Parathyroid adenoma (tissue), 2 donors: ENCODE data around the gene LRRC71.

ENCODE experiments used
- H2AFZ ChIP-seq: fragments of 300-600 bp; sonication (generic); one replicate; pipeline ENCODE4 v1.7.0; 2017; ENCODE audit warnings: antibody characterized with exemption, mild to moderate bottlenecking
- H3K27ac ChIP-seq: fragments of 300-600 bp; sonication (generic); one replicate; pipeline ENCODE4 v1.7.0; 2017
- H3K27me3 ChIP-seq: fragments of 300-600 bp; sonication (generic); one replicate; pipeline ENCODE4 v1.7.0; 2017; ENCODE audit warnings: low read length; ENCODE audit not compliant: control insufficient read depth, insufficient read depth
- H3K36me3 ChIP-seq: fragments of 300-600 bp; sonication (generic); one replicate; pipeline ENCODE4 v1.7.0; 2017; ENCODE audit warnings: low read length; ENCODE audit not compliant: control insufficient read depth, insufficient read depth
- H3K4me1 ChIP-seq: fragments of 300-600 bp; sonication (generic); one replicate; pipeline ENCODE4 v1.7.0; 2017; ENCODE audit warnings: control low read depth
- H3K4me2 ChIP-seq: fragments of 300-600 bp; sonication (generic); one replicate; pipeline ENCODE4 v1.7.0; 2017; ENCODE audit warnings: low read length
- H3K4me3 ChIP-seq: fragments of 300-600 bp; sonication (generic); one replicate; pipeline ENCODE4 v1.7.0; 2017; ENCODE audit warnings: low read depth, low read length
- H3K79me2 ChIP-seq: fragments of 300-600 bp; sonication (generic); one replicate; pipeline ENCODE4 v1.7.0; 2017; ENCODE audit warnings: control low read depth
- H3K9ac ChIP-seq: fragments of 300-600 bp; sonication (generic); one replicate; pipeline ENCODE4 v1.7.0; 2017; ENCODE audit warnings: mild to moderate bottlenecking
- H3K9me3 ChIP-seq: fragments of 300-600 bp; sonication (generic); one replicate; pipeline ENCODE4 v1.7.0; 2017; ENCODE audit warnings: low read length; ENCODE audit not compliant: control insufficient read depth
- TF ChIP-seq, protein P1 (sequence below): fragments of 300-600 bp; sonication (generic); IDR thresholded peaks from one replicate; pipeline ENCODE4 v1.7.0; 2017; ENCODE audit warnings: antibody characterized with exemption, mild to moderate bottlenecking
- donor health status: primary hyperparathyroidism.

Gene LRRC71

GRCh38 chr1:156881101-156881500, 39.3 kb upstream of the LRRC71 start:
- Histone ChIP-seq H2AFZ (no peak overlapping the region), H3K79me2 (no peaks in the 10 kb centered on the region), H3K36me3 (no peaks in the 10 kb centered on the region), H3K4me2 (no peak overlapping the region), H3K27me3 (no peaks in the 10 kb centered on the region), H3K9me3 (no peaks in the 10 kb centered on the region), H3K4me3 (no peak overlapping the region), H3K4me1 (no peaks in the 10 kb centered on the region), H3K27ac (no peak overlapping the region), H3K9ac (no peak overlapping the region)
- TF ChIP-seq, protein P1, sequence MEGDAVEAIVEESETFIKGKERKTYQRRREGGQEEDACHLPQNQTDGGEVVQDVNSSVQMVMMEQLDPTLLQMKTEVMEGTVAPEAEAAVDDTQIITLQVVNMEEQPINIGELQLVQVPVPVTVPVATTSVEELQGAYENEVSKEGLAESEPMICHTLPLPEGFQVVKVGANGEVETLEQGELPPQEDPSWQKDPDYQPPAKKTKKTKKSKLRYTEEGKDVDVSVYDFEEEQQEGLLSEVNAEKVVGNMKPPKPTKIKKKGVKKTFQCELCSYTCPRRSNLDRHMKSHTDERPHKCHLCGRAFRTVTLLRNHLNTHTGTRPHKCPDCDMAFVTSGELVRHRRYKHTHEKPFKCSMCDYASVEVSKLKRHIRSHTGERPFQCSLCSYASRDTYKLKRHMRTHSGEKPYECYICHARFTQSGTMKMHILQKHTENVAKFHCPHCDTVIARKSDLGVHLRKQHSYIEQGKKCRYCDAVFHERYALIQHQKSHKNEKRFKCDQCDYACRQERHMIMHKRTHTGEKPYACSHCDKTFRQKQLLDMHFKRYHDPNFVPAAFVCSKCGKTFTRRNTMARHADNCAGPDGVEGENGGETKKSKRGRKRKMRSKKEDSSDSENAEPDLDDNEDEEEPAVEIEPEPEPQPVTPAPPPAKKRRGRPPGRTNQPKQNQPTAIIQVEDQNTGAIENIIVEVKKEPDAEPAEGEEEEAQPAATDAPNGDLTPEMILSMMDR: no peak

DNA sequence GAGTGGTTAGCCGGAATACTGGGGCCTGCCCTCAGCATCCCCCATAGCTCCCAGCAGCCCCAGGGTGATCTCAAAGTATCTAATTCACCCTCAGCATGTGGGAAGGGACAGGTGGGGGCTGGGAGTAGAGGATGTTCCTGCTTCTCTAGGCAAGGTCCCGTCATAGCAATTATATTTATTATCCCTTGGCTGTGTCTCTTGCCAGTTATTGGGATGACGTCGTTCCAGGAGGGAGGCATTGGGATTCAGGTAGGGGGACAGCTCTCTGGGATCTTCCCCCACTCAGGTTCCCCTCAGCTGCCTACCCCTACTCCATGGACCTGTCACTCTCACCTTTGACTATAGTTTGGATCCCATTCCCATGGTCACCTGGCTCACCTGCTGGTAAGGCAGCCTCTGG, 38.8 kb upstream of the LRRC71 start:
- no peak overlapping the region for H3K4me3 ChIP-seq

DNA sequence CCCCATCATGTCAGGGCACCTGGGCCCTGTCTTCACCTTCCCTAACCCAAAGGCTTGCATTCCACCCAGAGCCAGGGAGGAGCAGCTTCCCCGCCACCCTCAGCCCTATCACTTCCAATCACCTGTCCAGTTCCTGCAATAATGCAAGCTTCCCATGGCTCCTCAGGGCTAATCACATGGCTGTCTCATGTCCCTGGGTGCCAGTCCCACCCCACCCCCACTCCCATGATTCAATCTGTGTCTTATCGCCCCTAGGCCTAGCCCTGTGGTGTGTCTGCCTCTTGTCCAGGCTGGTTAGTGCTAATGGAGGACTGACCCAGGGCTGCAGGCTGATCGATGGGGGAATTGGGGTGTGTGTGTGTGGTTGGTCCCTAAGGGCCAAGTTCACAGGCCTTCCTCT, 37.9 kb upstream of the LRRC71 start:
- Histone ChIP-seq H3K9me3 (no peaks in the 10 kb centered on the region), H3K36me3 (no peaks in the 10 kb centered on the region)

More for the DNA sequence above, 38.8 kb upstream of the LRRC71 start:
- Histone ChIP-seq H3K79me2 (no peaks in the 10 kb centered on the region), H3K9me3 (no peaks in the 10 kb centered on the region), H3K27ac (no peak overlapping the region), H3K4me1 (no peaks in the 10 kb centered on the region), H3K4me2 (no peak overlapping the region), H3K9ac (no peak overlapping the region), H2AFZ (no peak overlapping the region), H3K36me3 (no peaks in the 10 kb centered on the region), H3K27me3 (no peaks in the 10 kb centered on the region)
- TF ChIP-seq, protein P1: no peak

DNA sequence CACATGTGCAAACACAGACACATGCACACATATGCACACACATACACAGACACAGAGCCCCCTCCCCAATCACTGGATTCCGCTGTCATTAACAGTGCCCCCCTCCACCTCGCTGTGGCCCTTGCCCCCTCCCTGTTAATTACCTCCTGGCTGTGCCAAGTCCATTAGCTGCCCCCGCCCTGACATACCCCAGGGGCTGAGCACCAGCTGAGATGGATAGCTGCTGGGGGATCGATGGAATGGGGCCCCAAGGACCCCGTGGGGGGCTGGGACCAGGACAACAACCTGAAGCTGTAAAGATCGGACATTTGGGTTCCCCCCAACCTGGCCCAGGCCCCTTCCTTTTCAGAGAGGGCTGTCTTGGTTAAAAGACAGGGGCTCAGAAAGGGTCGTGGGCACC, 36.5 kb upstream of the LRRC71 start:
- no peak overlapping the region for H3K9ac ChIP-seq
- no peaks in the 10 kb centered on the region for H3K9me3 ChIP-seq
- no peak overlapping the region for H2AFZ ChIP-seq
- no peaks in the 10 kb centered on the region for H3K27me3 ChIP-seq
- H3K4me1 ChIP-seq: no peaks in the 10 kb centered on the region
- TF ChIP-seq, protein P1: no peak
- no peak overlapping the region for H3K27ac ChIP-seq
- H3K79me2 ChIP-seq: no peaks in the 10 kb centered on the region
- H3K4me2 ChIP-seq: no peak overlapping the region
- no peaks in the 10 kb centered on the region for H3K36me3 ChIP-seq
- no peak overlapping the region for H3K4me3 ChIP-seq

More for the DNA sequence above, 37.9 kb upstream of the LRRC71 start:
- Histone ChIP-seq H3K9ac (no peak overlapping the region), H2AFZ (no peak overlapping the region), H3K79me2 (no peaks in the 10 kb centered on the region), H3K4me3 (no peak overlapping the region), H3K27me3 (no peaks in the 10 kb centered on the region), H3K4me2 (no peak overlapping the region), H3K4me1 (no peaks in the 10 kb centered on the region), H3K27ac (no peak overlapping the region)
- TF ChIP-seq, protein P1: no peak

DNA sequence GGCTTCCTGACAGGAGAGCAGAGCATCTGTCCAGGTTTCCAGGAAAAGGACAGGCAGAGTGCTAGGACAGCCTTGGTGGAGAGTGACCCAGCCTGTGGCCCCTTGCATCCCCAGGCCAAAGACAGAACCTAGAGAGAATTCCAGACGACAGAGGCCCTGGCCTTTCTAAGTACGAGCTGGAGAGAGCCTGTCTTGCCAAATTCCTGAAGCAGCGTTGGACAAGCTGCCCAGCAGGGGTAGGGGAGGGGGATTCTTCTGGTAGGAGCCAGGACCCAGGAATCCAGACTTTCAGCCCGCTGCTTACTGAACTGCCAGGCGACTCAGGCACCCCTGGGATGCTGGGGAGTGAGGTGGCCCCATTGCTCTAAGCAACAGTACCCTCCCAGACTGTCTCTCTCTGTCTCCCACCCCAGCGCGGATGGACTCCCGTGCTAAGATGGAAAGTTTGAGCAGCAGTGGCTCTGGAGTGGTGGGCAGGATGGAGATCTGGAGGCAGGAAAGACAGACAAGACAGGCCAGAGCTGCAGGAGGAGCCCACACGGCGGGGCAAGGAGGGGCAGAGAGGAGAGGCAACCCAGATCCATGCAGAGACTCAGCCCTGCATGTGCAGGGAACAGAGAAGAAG, 35.8 kb upstream of the LRRC71 start:
- no peaks in the 10 kb centered on the region for H3K27me3 ChIP-seq
- no peak overlapping the region for H3K4me2 ChIP-seq
- no peak overlapping the region for H3K4me3 ChIP-seq
- no peaks in the 10 kb centered on the region for H3K79me2 ChIP-seq
- H3K9ac ChIP-seq: no peak overlapping the region
- no peak overlapping the region for H2AFZ ChIP-seq
- no peak overlapping the region for H3K27ac ChIP-seq
- no peaks in the 10 kb centered on the region for H3K9me3 ChIP-seq
- TF ChIP-seq, protein P1: no peak
- no peaks in the 10 kb centered on the region for H3K4me1 ChIP-seq
- no peaks in the 10 kb centered on the region for H3K36me3 ChIP-seq
